HG03045 (cell line): ENCODE data around the gene TRPT1.

Experiments used
- ATAC-seq: cut with Tn5 transposase; IDR thresholded peaks from one replicate; pipeline ENCODE4 v1.9.1; 2021; ENCODE audit warnings: mild to moderate bottlenecking, moderate library complexity; ENCODE audit not compliant: unreplicated experiment

TRPT1 gene

GRCh38 chr11:64258946-64259532 lies 33.1 kb upstream of the TRPT1 start:
- no peak for ATAC-seq

GRCh38 chr11:64258356-64258755 lies 32.4 kb upstream of the TRPT1 start:
- no peak for ATAC-seq

GRCh38 chr11:64256300-64256699 lies 30.3 kb upstream of the TRPT1 start:
- no peak for ATAC-seq

- no peak for ATAC-seq
Observed at GRCh38 chr11:64255135-64256128, 29.4 kb upstream of the TRPT1 start.

GRCh38 chr11:64254326-64254725 lies 28.3 kb upstream of the TRPT1 start:
- no peak for ATAC-seq

- ATAC-seq = no peak
Observed at GRCh38 chr11:64253481-64253880, 27.5 kb upstream of the TRPT1 start.

- no peak for ATAC-seq
Observed at GRCh38 chr11:64253043-64253442, 27.1 kb upstream of the TRPT1 start.

GRCh38 chr11:64252003-64252872 lies 26.3 kb upstream of the TRPT1 start:
- no peak for ATAC-seq

- no peak for ATAC-seq
Observed at GRCh38 chr11:64251753-64252002, 25.7 kb upstream of the TRPT1 start.

- ATAC-seq = peak; percentile 44
Observed at GRCh38 chr11:64251016-64251752, 25.2 kb upstream of the TRPT1 start, which contains the start of gene PLCB3. PLCB3 (plus strand) TSS chr11:64251530; CDS start chr11:64251650, 120 bp downstream.

GRCh38 chr11:64250415-64251015 lies 24.5 kb upstream of the TRPT1 start:
- ATAC-seq = no peak

- ATAC-seq = no peak
Observed at GRCh38 chr11:64249563-64250414, 23.8 kb upstream of the TRPT1 start.

- no peak for ATAC-seq
Observed at GRCh38 chr11:64249038-64249437, 23.1 kb upstream of the TRPT1 start.

GRCh38 chr11:64248578-64248977 lies 22.6 kb upstream of the TRPT1 start:
- ATAC-seq = no peak

GRCh38 chr11:64247729-64248531 lies 21.9 kb upstream of the TRPT1 start:
- no peak for ATAC-seq

GRCh38 chr11:64246871-64247728 lies 21.1 kb upstream of the TRPT1 start, which contains the start of gene PPP1R14B:
PPP1R14B (minus strand) TSS chr11:64246943; CDS start chr11:64246673, 270 bp downstream.
- ATAC-seq = peak; percentile 31

- peak; percentile 12 for ATAC-seq
Observed at GRCh38 chr11:64246621-64246870, 20.6 kb upstream of the TRPT1 start.
